Adipocyte (in vitro differentiated cells): Measurements from ENCODE around the gene GRIK4.

ENCODE experiments used
- DNase-seq: peaks from one replicate; pipeline ENCODE4 v3.0.0-alpha.2; 2015; ENCODE audit warnings: low read depth
- H3K27me3 ChIP-seq: replicated peaks from 2 replicates; pipeline ENCODE4 v1.7.0; 2013; ENCODE audit warnings: mild to moderate bottlenecking, low read length, moderate library complexity; ENCODE audit not compliant: control insufficient read depth, insufficient read depth
- H3K36me3 ChIP-seq: 2 replicates; pipeline ENCODE4 v1.7.0; 2013; ENCODE audit warnings: low read length, mild to moderate bottlenecking, moderate library complexity; ENCODE audit not compliant: control insufficient read depth, insufficient read depth, severe bottlenecking
- H3K4me1 ChIP-seq: 2 replicates; pipeline ENCODE4 v1.7.0; 2013; ENCODE audit warnings: mild to moderate bottlenecking, low read length, moderate library complexity; ENCODE audit not compliant: control insufficient read depth, insufficient read depth
- H3K4me3 ChIP-seq: 2 replicates; pipeline ENCODE4 v1.7.0; 2013; ENCODE audit warnings: mild to moderate bottlenecking, low read length, moderate library complexity
- H3K9ac ChIP-seq: 2 replicates; pipeline ENCODE4 v1.7.0; 2013; ENCODE audit warnings: mild to moderate bottlenecking, low read length, moderate library complexity
- H3K9me3 ChIP-seq: 2 replicates; pipeline ENCODE4 v1.7.0; 2013; ENCODE audit warnings: mild to moderate bottlenecking, low read length, moderate library complexity; ENCODE audit not compliant: control insufficient read depth

Gene GRIK4

DNA sequence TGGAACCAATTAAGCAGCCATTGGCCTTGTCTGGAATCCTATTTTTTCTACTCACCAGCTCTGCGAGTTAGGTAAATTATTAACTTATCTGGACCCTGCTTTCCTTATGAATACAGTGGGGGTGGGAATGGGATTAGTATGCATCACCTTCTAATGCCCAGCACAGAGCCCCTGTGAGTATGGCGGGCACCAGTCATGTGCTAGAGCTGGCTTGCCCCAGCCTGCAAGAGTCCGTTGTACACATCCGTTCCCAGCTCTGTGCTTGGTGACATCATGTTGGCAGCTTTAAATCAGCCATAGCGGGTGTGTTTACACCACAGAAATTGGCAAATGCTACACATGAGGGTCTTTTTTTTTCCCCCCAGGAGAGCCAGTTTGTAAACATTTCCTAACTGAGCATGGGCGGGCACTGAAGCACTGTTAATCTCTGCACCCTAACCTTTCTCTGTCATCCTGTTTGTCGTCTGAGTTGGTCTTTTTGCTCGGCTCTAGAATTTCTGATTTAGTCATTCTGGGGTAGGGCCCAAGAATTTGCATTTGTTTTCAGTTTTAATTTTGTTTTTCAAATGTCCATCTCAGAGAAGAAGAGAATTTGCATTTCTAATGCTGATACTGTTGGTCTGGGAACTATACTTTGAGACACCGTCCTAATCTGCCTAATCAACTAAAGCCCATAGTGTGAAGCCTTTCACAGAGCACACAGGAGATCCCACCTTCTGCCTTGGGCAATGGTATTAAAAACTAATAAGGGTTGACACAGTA lies 382.1 kb downstream of the GRIK4 start:
- H3K36me3 ChIP-seq, result no peaks in the 10 kb centered on the region
- no peak overlapping the region for H3K9ac ChIP-seq
- H3K4me1 ChIP-seq, result peaks cover 3% of the 10 kb centered on the region
- no peaks in the 10 kb centered on the region for H3K9me3 ChIP-seq
- H3K27me3 ChIP-seq, result peaks cover 30% of the 10 kb centered on the region
- no peak for DNase-seq
- no peak overlapping the region for H3K4me3 ChIP-seq

DNA sequence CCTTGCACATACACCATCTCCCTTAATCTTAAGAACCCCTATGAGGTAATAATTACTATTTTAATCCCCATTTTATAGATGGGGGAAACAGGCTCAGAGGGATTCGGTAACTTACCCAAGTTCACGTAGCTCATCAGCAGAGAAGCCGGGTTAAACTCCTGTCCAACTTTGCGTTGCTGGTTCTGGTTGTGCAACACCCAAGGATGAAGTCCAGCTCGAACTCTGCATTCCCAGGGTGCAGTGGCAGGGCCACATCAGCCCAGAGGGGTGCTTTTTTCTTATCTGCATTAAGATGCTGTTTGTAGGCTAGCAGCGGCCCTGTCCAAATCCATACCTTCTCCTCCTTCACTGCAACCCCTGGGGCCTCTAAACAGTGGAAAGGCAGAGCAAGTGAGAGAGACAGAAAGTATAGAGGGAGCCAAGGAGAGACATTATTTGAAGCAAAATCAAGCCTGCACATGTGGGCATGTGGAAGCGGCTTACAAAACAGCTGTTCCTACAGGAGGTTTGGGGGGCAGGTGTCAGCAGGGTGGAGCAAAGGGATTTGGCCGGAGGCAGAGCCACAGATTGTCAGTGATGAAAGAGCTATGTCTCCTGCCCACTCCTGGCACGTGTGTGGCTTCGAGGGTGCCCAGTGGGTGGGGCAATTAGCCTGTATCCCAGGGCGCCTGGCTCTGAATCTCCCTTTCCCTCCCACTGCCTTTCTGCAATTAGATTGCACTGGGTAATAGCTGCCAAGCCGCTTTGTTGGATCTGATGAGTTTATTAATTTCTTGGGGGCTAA lies 382.8 kb downstream of the GRIK4 start:
- Histone ChIP-seq H3K4me3 (no peak overlapping the region), H3K4me1 (peaks cover 3% of the 10 kb centered on the region), H3K9me3 (no peaks in the 10 kb centered on the region), H3K9ac (no peak overlapping the region), H3K27me3 (peaks cover 35% of the 10 kb centered on the region), H3K36me3 (no peaks in the 10 kb centered on the region)
- no peak for DNase-seq

GRCh38 chr11:120896687-120897086 lies 385.1 kb downstream of the GRIK4 start:
- no peaks in the 10 kb centered on the region for H3K9me3 ChIP-seq
- H3K9ac ChIP-seq, result no peak overlapping the region
- peaks cover 48% of the 10 kb centered on the region for H3K27me3 ChIP-seq
- DNase-seq, result no peak
- H3K4me1 ChIP-seq, result peaks cover 3% of the 10 kb centered on the region
- H3K36me3 ChIP-seq, result no peaks in the 10 kb centered on the region
- no peak overlapping the region for H3K4me3 ChIP-seq

- H3K4me1 ChIP-seq, result peaks cover 3% of the 10 kb centered on the region
- no peak overlapping the region for H3K4me3 ChIP-seq
- H3K27me3 ChIP-seq, result peaks cover 57% of the 10 kb centered on the region
- DNase-seq, result no peak
- H3K9ac ChIP-seq, result no peak overlapping the region
- no peaks in the 10 kb centered on the region for H3K36me3 ChIP-seq
- no peaks in the 10 kb centered on the region for H3K9me3 ChIP-seq
These were observed 387.0 kb downstream of the GRIK4 start for GRCh38 chr11:120898568-120898967.

GRCh38 chr11:120899720-120900119 lies 388.2 kb downstream of the GRIK4 start:
- no peak for DNase-seq
- Histone ChIP-seq H3K4me1 (no peaks in the 10 kb centered on the region), H3K27me3 (peaks cover 66% of the 10 kb centered on the region)

GRCh38 chr11:120900643-120901042 lies 389.1 kb downstream of the GRIK4 start:
- Histone ChIP-seq H3K9me3 (no peaks in the 10 kb centered on the region), H3K36me3 (no peaks in the 10 kb centered on the region), H3K4me1 (no peaks in the 10 kb centered on the region), H3K27me3 (peaks cover 72% of the 10 kb centered on the region), H3K9ac (no peak overlapping the region), H3K4me3 (no peak overlapping the region)
- DNase-seq, result no peak

More at GRCh38 chr11:120899720-120900119, 388.2 kb downstream of the GRIK4 start:
- Histone ChIP-seq H3K4me3 (no peak overlapping the region), H3K36me3 (no peaks in the 10 kb centered on the region), H3K9me3 (no peaks in the 10 kb centered on the region), H3K9ac (no peak overlapping the region)

DNA sequence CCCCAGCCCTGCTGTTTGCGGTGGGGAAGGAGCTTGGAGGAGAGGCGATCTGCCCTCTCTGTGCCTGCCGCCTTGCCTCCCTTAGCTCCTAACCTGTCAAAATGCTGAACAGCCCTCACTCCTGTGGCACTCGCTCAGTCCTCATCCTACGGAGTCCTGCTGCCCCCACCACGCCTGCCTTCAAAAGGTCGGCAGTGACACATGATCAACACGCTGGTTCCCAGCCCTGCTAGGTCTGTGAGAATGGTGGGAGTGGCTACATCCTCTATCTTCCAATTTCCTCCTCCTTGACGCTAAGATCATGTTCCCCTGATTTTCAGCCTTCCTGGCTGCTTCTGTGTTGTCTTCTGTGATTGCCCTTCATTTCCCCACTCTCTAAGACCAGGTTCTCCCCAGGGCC lies 392.1 kb downstream of the GRIK4 start:
- Histone ChIP-seq H3K27me3 (peaks cover 58% of the 10 kb centered on the region), H3K9me3 (no peaks in the 10 kb centered on the region)

GRCh38 chr11:120904116-120904515 lies 392.6 kb downstream of the GRIK4 start:
- no peaks in the 10 kb centered on the region for H3K36me3 ChIP-seq
- no peaks in the 10 kb centered on the region for H3K9me3 ChIP-seq
- H3K27me3 ChIP-seq, result peaks cover 54% of the 10 kb centered on the region
- peaks cover 15% of the 10 kb centered on the region for H3K4me1 ChIP-seq
- H3K9ac ChIP-seq, result no peak overlapping the region
- no peak overlapping the region for H3K4me3 ChIP-seq
- no peak for DNase-seq

More for the DNA sequence above, 392.1 kb downstream of the GRIK4 start:
- H3K36me3 ChIP-seq, result no peaks in the 10 kb centered on the region
- no peak overlapping the region for H3K4me3 ChIP-seq
- peaks cover 10% of the 10 kb centered on the region for H3K4me1 ChIP-seq
- no peak overlapping the region for H3K9ac ChIP-seq
- no peak for DNase-seq

DNA sequence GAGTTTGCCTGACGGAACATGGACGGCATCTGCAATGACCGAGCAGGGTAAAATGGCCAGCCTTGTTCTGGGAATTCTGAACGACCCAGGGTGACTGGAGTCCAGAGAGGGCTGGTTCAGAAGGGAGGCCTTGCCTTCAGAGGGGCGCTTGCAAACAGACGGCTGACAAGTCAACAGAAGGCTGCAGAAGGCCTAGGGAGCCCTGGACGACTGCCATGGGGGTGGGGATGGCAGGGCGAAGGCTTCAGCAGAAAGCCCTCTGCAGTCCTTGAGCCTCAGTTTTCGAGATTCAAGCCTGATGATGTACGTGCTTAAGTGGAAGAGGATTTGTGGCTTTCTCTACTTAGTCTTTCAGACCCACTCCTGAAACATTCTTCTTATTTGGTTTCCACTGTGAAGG lies 395.2 kb downstream of the GRIK4 start:
- Histone ChIP-seq H3K9me3 (no peaks in the 10 kb centered on the region), H3K4me1 (peaks cover 17% of the 10 kb centered on the region), H3K9ac (no peak overlapping the region), H3K36me3 (no peaks in the 10 kb centered on the region), H3K27me3 (peaks cover 30% of the 10 kb centered on the region), H3K4me3 (no peak overlapping the region)
- DNase-seq, result no peak

- peaks cover 22% of the 10 kb centered on the region for H3K27me3 ChIP-seq
- H3K9me3 ChIP-seq, result no peaks in the 10 kb centered on the region
- H3K9ac ChIP-seq, result no peak overlapping the region
- DNase-seq, result no peak
- no peaks in the 10 kb centered on the region for H3K36me3 ChIP-seq
- no peak overlapping the region for H3K4me3 ChIP-seq
- peaks cover 17% of the 10 kb centered on the region for H3K4me1 ChIP-seq
These were observed 396.4 kb downstream of the GRIK4 start for GRCh38 chr11:120907971-120908370.

- Histone ChIP-seq H3K4me1 (peaks cover 17% of the 10 kb centered on the region), H3K4me3 (no peak overlapping the region), H3K27me3 (peaks cover 23% of the 10 kb centered on the region), H3K9ac (no peak overlapping the region), H3K9me3 (no peaks in the 10 kb centered on the region), H3K36me3 (no peaks in the 10 kb centered on the region)
- peak; percentile 14 for DNase-seq
These were observed 397.1 kb downstream of the GRIK4 start for GRCh38 chr11:120908461-120909181.
